ENCODE data around the gene SLC16A10.

The SLC16A10 gene

DNA sequence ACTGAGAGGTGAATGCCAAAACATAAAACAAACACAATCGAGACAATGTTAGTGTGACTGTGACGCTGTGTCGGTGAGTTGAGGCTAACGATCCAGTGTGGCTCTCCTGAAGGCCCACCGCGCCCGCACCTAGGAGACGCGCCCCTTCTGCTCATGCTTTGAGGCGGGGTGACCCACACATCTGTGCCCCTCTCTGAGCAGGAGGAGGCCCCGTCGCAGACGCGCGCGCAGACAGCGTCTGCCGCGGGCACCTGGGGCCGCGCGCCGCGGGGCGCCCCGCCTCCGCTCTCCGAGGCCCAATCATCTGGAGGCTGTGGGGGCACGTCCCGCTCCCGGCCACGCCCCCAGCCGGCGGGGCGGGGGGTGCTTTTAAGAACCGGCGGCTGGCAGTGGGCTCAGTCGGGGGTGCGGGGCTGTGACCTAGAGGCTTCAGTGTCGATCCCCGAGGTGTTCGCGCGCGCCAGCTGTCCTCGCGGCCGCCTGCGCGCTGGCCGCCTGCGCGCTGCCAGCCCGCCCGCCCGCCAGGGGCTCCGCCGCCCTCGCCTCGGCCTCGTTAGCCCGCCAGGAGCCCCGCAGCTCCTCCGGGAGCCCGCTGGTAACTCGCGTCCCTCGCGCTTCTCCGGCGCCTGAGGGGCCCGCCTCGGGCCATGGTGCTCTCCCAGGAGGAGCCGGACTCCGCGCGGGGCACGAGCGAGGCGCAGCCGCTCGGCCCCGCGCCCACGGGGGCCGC lies at the start of gene SLC16A10:
Gene SLC16A10 (plus strand): TSS at position 398 of the 730 bp plus-strand sequence. CDS start 250 bp downstream, at position 648.
- H3K4me3 ChIP-seq (ENCODE audit: control insufficient read depth, low read depth, low read length): peak within 1 kb of the TSS; percentile 35
- no peak for TF ChIP-seq CTCF (conservative IDR thresholded peaks at IDR 0.05; ENCODE audit: control insufficient read depth, insufficient read depth, low read depth, low read length)
- DNase-seq (ENCODE audit: low read depth): no peak

- H3K4me3 ChIP-seq (ENCODE audit: control insufficient read depth, low read depth, low read length): no peak overlapping the region
- TF ChIP-seq CTCF (conservative IDR thresholded peaks at IDR 0.05; ENCODE audit: control insufficient read depth, insufficient read depth, low read depth, low read length): no peak
- DNase-seq (ENCODE audit: low read depth): no peak
Observed at GRCh38 chr6:111038534-111039252, 48.6 kb upstream of the SLC16A10 start.

DNA sequence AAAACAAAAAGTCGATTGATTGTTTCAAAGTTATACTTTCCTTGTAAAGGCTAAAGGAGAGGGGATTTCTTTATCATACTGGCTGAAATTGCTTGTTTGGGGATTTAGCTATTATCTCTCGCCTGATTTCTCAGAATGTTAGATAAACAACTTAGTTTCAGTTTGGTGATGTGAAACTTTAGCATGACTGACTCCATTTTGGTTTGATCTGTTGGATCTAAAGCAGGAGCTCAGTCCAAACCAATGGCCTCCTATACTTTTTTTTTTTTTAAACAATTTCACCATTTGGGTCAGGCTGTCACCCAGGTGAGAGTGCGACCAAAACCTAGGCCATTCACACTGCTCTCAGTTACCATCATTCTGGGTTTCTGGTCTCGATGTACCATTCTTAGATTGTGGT lies 45.4 kb upstream of the SLC16A10 start:
- DNase-seq (ENCODE audit: low read depth): no peak
- no peak overlapping the region for H3K4me3 ChIP-seq (ENCODE audit: control insufficient read depth, low read depth, low read length)
- TF ChIP-seq CTCF (conservative IDR thresholded peaks at IDR 0.05; ENCODE audit: control insufficient read depth, insufficient read depth, low read depth, low read length): no peak

- TF ChIP-seq CTCF (conservative IDR thresholded peaks at IDR 0.05; ENCODE audit: control insufficient read depth, insufficient read depth, low read depth, low read length): no peak
- no peak for DNase-seq (ENCODE audit: low read depth)
- H3K4me3 ChIP-seq (ENCODE audit: control insufficient read depth, low read depth, low read length): no peak overlapping the region
Observed at GRCh38 chr6:111047244-111047643, 40.1 kb upstream of the SLC16A10 start.

DNA sequence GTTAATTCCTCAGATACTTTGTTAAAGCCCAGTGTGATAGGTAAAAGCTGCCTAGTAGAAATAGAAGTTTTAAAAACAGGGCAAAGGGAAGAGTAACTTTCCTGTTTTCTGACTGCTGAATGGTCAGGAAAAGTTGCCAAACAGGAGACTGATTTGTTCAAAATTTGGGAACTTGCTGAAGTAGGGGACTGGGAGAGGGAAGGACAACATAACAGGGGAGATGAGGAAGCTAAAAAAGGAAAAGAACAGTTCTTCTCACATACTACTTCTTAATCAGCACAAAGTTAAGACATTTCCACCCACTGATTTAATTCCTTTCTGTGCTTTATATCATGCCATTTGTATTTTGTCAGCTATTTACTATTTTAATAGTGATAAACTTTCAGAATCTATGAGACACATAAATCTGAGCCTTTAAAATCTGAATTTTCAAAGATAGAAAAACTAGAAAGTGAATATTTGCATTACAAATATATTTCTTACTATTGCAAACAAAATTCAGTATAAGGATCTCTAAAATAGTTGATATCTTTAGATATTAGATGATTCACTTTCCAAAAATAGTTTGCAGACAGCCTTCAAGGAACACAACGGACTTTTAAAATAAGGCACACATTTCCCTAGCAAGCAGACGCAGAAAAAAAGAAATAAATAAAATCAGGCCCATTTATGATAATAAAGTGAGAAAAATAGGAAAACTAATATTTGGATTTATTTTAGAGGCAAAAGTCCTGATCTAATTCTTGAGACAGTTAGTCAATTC lies 36.9 kb upstream of the SLC16A10 start:
- no peak for TF ChIP-seq CTCF (conservative IDR thresholded peaks at IDR 0.05; ENCODE audit: control insufficient read depth, insufficient read depth, low read depth, low read length)
- no peak for DNase-seq (ENCODE audit: low read depth)
- no peak overlapping the region for H3K4me3 ChIP-seq (ENCODE audit: control insufficient read depth, low read depth, low read length)

DNA sequence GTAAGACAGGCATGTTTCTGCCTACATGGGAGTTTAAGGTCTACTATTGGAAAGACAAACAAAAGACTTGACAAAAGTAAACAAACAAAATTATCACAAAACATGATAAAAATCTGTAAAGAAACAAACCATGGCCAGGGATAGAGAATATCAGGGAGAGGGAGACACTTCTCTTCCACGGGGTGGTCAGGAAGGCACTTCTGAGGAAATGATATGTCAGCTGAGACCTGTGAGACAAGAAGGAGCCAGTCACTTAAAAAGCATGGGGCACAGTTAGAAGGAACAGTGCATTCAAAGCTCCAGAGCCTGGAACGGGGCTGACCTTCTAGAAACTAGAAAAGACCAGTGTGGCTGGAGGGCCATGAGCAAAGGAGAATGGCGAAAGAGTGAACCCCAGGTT lies 35.1 kb upstream of the SLC16A10 start:
- no peak for DNase-seq (ENCODE audit: low read depth)
- TF ChIP-seq CTCF (conservative IDR thresholded peaks at IDR 0.05; ENCODE audit: control insufficient read depth, insufficient read depth, low read depth, low read length): no peak

More for the DNA sequence above, 35.1 kb upstream of the SLC16A10 start:
- no peak overlapping the region for H3K4me3 ChIP-seq (ENCODE audit: control insufficient read depth, low read depth, low read length)
